Neural cell (in vitro differentiated cells): ENCODE measurements around the gene SPDYC.

Source experiments
- CTCF ChIP-seq: fragments of 450-650 bp; IDR thresholded peaks from 2 replicates; pipeline ENCODE4 v1.5.1; 2014; ENCODE audit warnings: antibody characterized with exemption, mild to moderate bottlenecking, moderate library complexity; ENCODE audit not compliant: poor library complexity, severe bottlenecking
- EP300 ChIP-seq: fragments of 450-650 bp; conservative IDR thresholded peaks from 2 replicates; pipeline ENCODE4 v1.6.1; 2014; ENCODE audit warnings: antibody characterized with exemption, mild to moderate bottlenecking, moderate library complexity; ENCODE audit not compliant: poor library complexity, severe bottlenecking
- EZH2 ChIP-seq: fragments of 200-600, 300-800 bp; shearing (Covaris generic), sonication (generic); IDR thresholded peaks from 2 replicates; pipeline ENCODE4 v1.6.1; 2014; ENCODE audit warnings: antibody characterized with exemption, low read length, borderline replicate concordance, mild to moderate bottlenecking; ENCODE audit not compliant: insufficient read depth, poor library complexity, severe bottlenecking
- POLR2AphosphoS5 ChIP-seq: IDR thresholded peaks from 2 replicates; pipeline ENCODE4 v1.6.1; 2012
- TAF1 ChIP-seq: IDR thresholded peaks from 2 replicates; pipeline ENCODE4 v1.6.1; 2012; ENCODE audit warnings: low read depth

GRCh38 chr11:65210748-65211147 lies 40.7 kb downstream of the SPDYC start:
- TF ChIP-seq CTCF (no peak), EP300 (no peak), TAF1 (no peak), EZH2 (no peak), POLR2AphosphoS5 (no peak)
